HepG2 (cell line): ENCODE measurements around the gene TRAF4. TPM values are rescaled to one million over a fixed set of nuclear protein-coding genes. Genes with fewer than 3 reads are reported as not detected.

ENCODE experiments used
- CREB3 ChIP-seq: sonication (generic); formaldehyde crosslinking; IDR thresholded peaks from 2 replicates; pipeline ENCODE4 v1.5.0; 2020; ENCODE audit warnings: missing genetic modification reagents
- DMAP1 ChIP-seq: IDR thresholded peaks from 2 replicates; pipeline ENCODE4 v1.6.1; 2016
- FOXP4 ChIP-seq: sonication (generic); formaldehyde crosslinking; IDR thresholded peaks from 2 replicates; pipeline ENCODE4 v1.4.0; 2020; ENCODE audit warnings: missing genetic modification reagents
- HMGA1 ChIP-seq: sonication (generic); formaldehyde crosslinking; conservative IDR thresholded peaks from 2 replicates; pipeline ENCODE4 v1.4.0; 2020; ENCODE audit warnings: missing genetic modification reagents
- HNRNPLL ChIP-seq: fragments of 200-400 bp; formaldehyde crosslinking; IDR thresholded peaks from 2 replicates; pipeline ENCODE4 v1.6.1; 2017; ENCODE audit warnings: mild to moderate bottlenecking, low read depth, low read length; ENCODE audit not compliant: poor library complexity, severe bottlenecking
- NFIC ChIP-seq: IDR thresholded peaks from 2 replicates; pipeline ENCODE4 v1.6.1; 2012; ENCODE audit warnings: mild to moderate bottlenecking, low read length, inconsistent platforms
- NFYB ChIP-seq: sonication (generic); formaldehyde crosslinking; IDR thresholded peaks from 2 replicates; pipeline ENCODE4 v1.4.0; 2020; ENCODE audit warnings: missing genetic modification reagents
- PATZ1 ChIP-seq: sonication (generic); formaldehyde crosslinking; IDR thresholded peaks from 2 replicates; pipeline ENCODE4 v1.4.0; 2020; ENCODE audit warnings: missing genetic modification reagents
- REL ChIP-seq: sonication (generic); formaldehyde crosslinking; conservative IDR thresholded peaks from 2 replicates; pipeline ENCODE4 v1.8.0; 2022; ENCODE audit warnings: mild to moderate bottlenecking, missing genetic modification reagents, moderate library complexity
- USF2 ChIP-seq, 2 experiments: sonication (generic) in 1 of 2; formaldehyde crosslinking in 1 of 2; IDR thresholded peaks; 2 replicates each; pipeline versions ENCODE4 v1.5.1 to v1.6.1; 2011 to 2020; ENCODE audit warnings: borderline replicate concordance in 1 of 2, low read depth in 1 of 2, low read length in 1 of 2, mild to moderate bottlenecking in 1 of 2, missing genetic modification reagents in 1 of 2, moderate library complexity in 1 of 2
- ZBTB34 ChIP-seq: sonication (generic); formaldehyde crosslinking; IDR thresholded peaks from 2 replicates; pipeline ENCODE4 v1.8.0; 2022; ENCODE audit warnings: mild to moderate bottlenecking, missing genetic modification reagents
- ZBTB7A ChIP-seq: sonication (generic); formaldehyde crosslinking; IDR thresholded peaks from 2 replicates; pipeline ENCODE4 v1.8.0; 2022; ENCODE audit warnings: mild to moderate bottlenecking, missing genetic modification reagents
- ZFP62 ChIP-seq: sonication (generic); formaldehyde crosslinking; IDR thresholded peaks from 2 replicates; pipeline ENCODE4 v1.4.0; 2020; ENCODE audit warnings: missing genetic modification reagents
- ZFY ChIP-seq: sonication (generic); formaldehyde crosslinking; IDR thresholded peaks from 2 replicates; pipeline ENCODE4 v1.4.0; 2020; ENCODE audit warnings: missing genetic modification reagents
- ZNF3 ChIP-seq: IDR thresholded peaks from 2 replicates; pipeline ENCODE4 v1.7.0; 2017; ENCODE audit warnings: inconsistent platforms
- ZNF30 ChIP-seq: sonication (generic); formaldehyde crosslinking; IDR thresholded peaks from 2 replicates; pipeline ENCODE4 v1.5.0; 2020; ENCODE audit warnings: mild to moderate bottlenecking, missing genetic modification reagents
- ZNF354B ChIP-seq: sonication (generic); formaldehyde crosslinking; IDR thresholded peaks from 2 replicates; pipeline ENCODE4 v1.8.0; 2022; ENCODE audit warnings: mild to moderate bottlenecking, missing genetic modification reagents
- ZNF430 ChIP-seq: sonication (generic); formaldehyde crosslinking; IDR thresholded peaks from 2 replicates; pipeline ENCODE4 v1.9.0; 2021; ENCODE audit warnings: mild to moderate bottlenecking, missing genetic modification reagents
- ZNF670 ChIP-seq: sonication (generic); formaldehyde crosslinking; IDR thresholded peaks from 2 replicates; pipeline ENCODE4 v1.8.0; 2022; ENCODE audit warnings: mild to moderate bottlenecking, missing genetic modification reagents, borderline replicate concordance
- ZNF782 ChIP-seq: sonication (generic); formaldehyde crosslinking; IDR thresholded peaks from 2 replicates; pipeline ENCODE4 v1.4.0; 2020; ENCODE audit warnings: missing genetic modification reagents, mild to moderate bottlenecking, borderline replicate concordance
- polyA plus RNA-seq, 8 experiments: library from polyadenylated mRNA; depleted of rRNA in 3 of 8; stranded (reverse) in 7 of 8; unstranded in 1 of 8; fragments of >200 nt; fragmentation: Illumina TruSeq in 4 of 8; extraction: Trizol in 4 of 8; gene quantifications; 2 replicates each; pipeline versions ENCODE4 v1.2.1 to v1.2.3, GENCODE V29; 2011 to 2016; ENCODE audit warnings: low read depth in 4 of 8, missing spikeins in 1 of 8, mixed read lengths in 1 of 8; ENCODE audit not compliant: insufficient read depth in 1 of 8
- total RNA-seq, 5 experiments: library from RNA; depleted of rRNA; stranded (reverse); fragments of >200 nt; fragmentation: Illumina TruSeq; extraction: Trizol; gene quantifications; 2 replicates each; pipeline ENCODE4 v1.2.3, GENCODE V29; 2016; ENCODE audit warnings: low read depth in 1 of 5

TRAF4 gene
- total and polyA plus RNA-seq, 2 of the 13 experiments (the other 11 are each of a cell fraction or from before 2014, with no cell fraction given): 86.0 to 89.9 TPM

- TF ChIP-seq PATZ1 (CRISPR knock-in tag) (no peak), FOXP4 (no peak), NFYB (CRISPR knock-in tag) (no peak; the same call in 1 of the 2 replicates), ZFP62 (0 out of 2 replicates have a peak, but pooled peaks have one; percentile 5), USF2 (IDR thresholded peaks at IDR 0.05; ENCODE audit: low read depth, low read length) (no peak), USF2 (CRISPR knock-in tag; IDR thresholded peaks at IDR 0.05; ENCODE audit: borderline replicate concordance) (no peak), ZNF782 (CRISPR knock-in tag) (peak; percentile 83; the same call in 1 of the 2 replicates), ZNF3 (CRISPR knock-in tag) (no peak), ZNF430 (peak; percentile 12; the same call in 1 of the 2 replicates), ZNF354B (CRISPR knock-in tag) (0 out of 2 replicates have a peak, but pooled peaks have one; percentile 67), ZNF670 (CRISPR knock-in tag) (0 out of 2 replicates have a peak, but pooled peaks have one; percentile 25), ZFY (peak; percentile 88), ZBTB7A (0 out of 2 replicates have a peak, but pooled peaks have one; percentile 43), NFIC (0 out of 2 replicates have a peak, but pooled peaks have one; percentile 27), REL (CRISPR knock-in tag) (no peak), HMGA1 (CRISPR knock-in tag) (no peak), DMAP1 (CRISPR knock-in tag) (peak; percentile 76), CREB3 (CRISPR knock-in tag) (no peak; the same call in 1 of the 2 replicates), ZBTB34 (CRISPR knock-in tag) (0 out of 2 replicates have a peak, but pooled peaks have one; percentile 31), ZNF30 (CRISPR knock-in tag) (no peak), HNRNPLL (peak; percentile 57)
Measured at GRCh38 chr17:28728364-28729200, 15.2 kb upstream of the TRAF4 start, which contains the start of gene NEK8 (continued).
